CD4-positive, alpha-beta T cell treated with Interleukin-6 at 100 ng/mL for 8 hours (primary cell): ENCODE measurements around the gene PCCB.
"Not testable (repeated sequence)": the region's sequence is repeated elsewhere in the genome, so short reads cannot be mapped to it uniquely, and the experiment has no call there.

Experiments used
- DNase-seq: peaks from one replicate; pipeline ENCODE4 v3.0.0-alpha.2; 2020; ENCODE audit warnings: mixed read lengths, low spot score

PCCB gene

DNA sequence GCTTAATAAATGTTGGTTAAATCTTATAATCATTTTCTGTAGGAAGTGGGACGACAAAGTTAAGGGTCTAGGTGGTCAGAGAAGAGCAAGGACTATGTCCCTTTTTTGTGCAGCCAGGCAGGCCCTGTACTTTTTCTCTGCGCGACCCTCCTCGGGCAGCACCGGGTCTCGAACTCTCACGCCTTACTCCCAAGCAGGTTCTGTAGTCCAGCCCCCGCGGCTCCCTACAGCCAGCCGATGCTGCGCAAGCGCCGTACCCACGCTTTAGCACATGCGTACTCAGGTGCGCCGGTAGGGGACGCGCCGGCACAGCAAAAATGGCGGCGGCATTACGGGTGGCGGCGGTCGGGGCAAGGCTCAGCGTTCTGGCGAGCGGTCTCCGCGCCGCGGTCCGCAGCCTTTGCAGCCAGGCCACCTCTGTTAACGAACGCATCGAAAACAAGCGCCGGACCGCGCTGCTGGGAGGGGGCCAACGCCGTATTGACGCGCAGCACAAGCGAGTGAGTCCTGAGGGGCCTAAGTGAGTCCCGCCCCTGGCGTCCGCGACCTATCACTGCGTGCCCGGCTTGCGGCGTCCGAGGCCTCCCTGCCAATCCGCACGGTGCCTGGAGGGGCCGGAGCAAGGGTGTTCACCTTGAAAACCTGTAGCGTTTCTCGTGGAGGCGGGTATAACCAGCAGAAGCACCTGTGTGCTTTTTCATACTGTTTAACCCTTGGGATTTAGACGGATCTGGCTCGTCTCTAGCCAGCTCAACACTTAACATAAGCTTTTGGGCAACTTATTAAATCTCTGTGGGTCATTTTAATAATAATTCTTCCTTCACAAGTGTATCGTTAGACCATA, at the start of gene PCCB:
PCCB (plus strand) TSS at position 282 of the 844 bp plus-strand sequence; CDS start at position 318, 36 bp downstream.
- DNase-seq: peak; percentile 94

- no peak for DNase-seq
Measured at GRCh38 chr3:136207489-136208115, 42.5 kb upstream of the PCCB start.

GRCh38 chr3:136209921-136210320, 40.2 kb upstream of the PCCB start:
- DNase-seq: no peak

DNA sequence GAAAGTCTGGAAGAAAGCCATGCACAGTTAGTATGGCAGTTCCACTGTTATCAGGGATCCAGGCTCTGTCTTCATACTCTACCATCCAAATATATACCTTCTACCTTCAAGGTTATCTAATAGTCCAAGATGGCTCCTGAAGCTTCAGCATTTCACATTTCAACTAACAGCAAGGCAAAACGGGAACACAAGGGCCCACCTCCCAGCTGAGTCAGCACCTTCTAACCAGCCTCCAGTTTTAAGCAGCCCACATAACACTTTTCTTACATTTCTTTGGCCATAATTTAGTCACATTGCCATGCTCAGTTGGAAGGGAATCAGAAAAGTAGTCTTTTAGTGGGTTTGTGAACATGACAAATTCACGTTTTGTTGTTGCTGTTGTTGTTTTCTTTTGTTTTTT, 38.6 kb upstream of the PCCB start:
- no peak for DNase-seq

- not testable (repeated sequence) for DNase-seq
Measured at GRCh38 chr3:136222746-136223145, 27.4 kb upstream of the PCCB start.

DNA sequence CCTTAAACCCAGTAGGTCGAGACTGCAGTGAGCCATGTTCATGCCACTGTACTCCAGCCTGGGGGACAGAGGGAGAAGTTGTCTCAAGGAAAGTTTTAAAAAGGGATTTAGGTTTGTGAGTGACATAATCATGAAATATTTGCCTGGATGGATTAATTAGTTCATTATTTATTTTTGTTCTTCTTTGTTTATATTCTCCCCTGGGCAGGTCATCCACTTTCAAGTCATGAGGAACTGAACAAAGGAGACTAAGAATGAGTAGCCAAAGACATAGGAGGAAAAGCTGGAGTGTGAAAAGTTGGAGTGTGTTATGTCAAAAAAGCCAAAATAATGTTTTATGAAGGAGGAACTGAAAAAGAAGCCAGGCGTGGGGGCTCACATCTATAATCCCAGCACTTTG, 17.7 kb upstream of the PCCB start:
- no peak for DNase-seq

DNA sequence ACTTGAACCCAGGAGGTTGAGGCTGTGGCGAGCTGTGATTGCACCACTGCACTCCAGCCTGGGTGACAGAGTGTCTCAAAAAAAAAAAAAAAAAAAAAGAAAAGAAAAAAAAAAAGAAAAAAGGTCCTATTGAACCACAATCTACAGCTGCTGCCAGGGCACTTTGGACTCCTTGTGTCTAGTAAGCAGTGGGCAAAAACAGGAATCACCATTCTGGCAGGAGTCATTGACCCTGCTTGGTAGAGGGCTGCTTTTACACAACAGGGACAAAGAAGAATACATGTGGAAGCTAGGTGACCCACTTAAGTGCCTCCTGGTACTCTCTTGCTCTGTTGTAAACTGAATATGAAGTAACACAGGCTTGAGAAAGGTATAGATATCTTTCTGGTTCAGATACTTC, 14.6 kb upstream of the PCCB start:
- no peak for DNase-seq

DNA sequence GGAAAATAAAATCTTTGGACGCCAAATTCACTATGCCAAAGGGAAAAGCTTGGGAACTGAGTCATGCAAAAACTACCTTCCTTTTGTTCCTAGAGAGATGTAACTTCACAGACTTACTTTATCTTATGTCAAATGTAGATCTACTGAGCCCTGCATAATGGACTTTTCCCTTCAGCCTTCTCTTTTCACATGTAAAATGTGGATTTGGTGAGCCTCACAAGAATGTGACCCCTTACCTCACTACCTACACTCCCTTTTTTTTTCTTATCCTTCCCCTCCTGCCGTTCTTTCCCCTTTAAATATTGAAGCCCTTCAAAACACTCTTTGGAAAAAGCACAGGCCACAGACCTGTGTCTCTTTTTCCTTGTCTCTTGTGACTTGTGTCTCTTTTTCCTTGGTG, 14.0 kb upstream of the PCCB start:
- DNase-seq: no peak

DNA sequence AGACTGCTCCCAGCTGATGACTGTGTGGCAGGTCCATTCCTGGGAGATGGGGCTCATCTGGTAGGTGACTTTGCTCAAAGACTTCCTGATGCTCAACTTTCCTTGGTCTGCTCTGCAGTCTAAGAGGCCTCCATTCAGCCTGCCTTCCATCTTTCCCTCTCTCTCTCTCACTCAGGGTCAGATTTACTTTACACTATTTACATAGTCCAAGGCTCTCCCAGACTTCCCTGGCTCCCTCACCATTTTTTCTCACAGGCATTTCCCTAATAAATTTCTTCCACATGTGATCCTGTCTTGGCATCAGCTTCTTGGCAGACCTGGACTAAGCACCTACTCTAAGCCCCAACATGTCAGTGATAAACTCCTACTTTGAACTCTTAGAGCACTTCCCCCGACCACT, 13.0 kb upstream of the PCCB start:
- no peak for DNase-seq

DNA sequence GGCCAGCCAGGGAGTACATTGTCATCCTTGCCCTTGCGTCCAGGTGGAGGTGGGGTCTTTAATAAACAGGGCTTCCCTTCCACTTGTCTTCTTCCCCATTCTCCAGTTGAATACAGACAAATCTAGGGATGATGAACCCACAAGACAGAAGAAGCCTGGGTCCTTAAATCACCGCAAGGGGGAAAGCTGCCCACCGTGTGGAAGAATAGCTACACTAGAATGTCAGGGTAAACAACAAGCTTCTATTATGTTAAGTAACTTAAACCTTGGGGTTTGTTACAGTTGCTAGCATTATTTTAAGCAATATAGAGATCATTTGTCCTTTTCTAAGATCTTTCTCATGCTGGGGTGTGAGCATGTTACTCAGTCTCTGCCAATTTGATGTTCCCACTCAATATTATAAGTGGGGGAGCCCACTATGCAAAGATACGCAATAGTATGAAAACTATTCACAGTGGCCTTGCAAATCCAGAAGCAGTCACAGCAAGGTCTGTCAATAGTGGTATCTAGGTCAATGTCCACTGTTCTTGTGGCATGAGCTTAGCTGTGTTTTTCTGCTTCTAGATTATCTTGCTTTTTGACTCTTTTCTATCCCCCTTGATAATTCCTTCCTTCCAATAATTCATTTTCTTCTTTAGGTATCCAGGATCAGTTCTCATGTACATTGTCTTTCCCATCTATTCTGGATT, 12.0 kb upstream of the PCCB start:
- DNase-seq: no peak

DNA sequence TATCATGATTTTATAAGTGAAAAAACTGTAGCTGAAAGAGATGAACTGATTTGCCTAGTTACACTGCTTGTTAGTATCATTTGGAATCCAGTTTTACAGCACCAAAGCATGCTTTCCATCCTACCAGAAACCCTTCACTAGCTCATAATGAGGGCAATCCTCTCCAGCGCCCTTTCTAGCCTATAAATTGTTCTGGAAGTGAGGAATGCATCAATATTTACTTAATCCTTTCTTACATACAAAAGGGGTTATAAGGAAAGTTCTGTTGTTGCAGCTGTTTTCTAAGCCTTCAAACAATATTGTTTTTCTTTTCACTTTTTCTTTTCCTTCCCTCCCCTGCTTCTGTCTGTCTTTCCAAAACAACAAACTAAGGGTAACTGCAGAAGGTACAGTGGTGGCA, 11.0 kb upstream of the PCCB start:
- DNase-seq: no peak

DNA sequence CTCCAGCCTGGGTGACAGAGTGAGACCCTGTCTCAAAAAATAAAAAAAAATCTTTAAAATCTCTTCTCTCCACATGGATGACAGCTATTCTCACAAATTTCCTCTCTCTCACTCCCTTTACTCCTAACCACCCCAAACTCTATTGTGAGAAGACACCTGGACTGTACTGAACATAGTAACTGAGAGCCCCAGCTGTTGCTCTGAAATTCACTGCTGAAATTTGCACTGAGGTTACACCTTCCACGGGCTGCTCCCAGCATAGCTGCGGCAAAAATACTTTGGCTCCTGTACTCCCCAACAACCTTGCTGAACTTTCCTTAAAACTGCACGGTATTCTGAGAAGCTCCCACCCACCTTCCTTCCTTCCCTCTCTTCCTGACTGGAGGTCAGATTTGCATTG, 4.4 kb upstream of the PCCB start:
- DNase-seq: no peak

DNA sequence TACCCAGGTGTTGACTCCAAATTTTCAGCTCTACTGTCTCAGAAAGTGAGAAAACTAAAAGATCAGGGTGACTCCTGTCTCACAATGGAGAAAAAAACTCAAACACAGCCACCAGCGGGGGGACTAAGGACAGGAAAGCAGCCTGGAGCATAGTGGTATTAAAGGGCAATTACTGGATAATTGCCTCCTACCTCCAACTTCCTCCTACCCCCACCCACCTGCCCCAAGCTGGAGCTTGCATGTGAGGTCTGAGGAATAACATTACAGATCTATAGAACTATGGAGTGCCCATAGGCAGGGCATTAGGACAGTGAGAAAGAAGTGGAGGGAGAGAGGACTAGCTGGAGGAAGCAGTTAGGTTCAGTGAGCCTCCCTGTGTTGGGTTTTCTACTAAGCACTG, 2.7 kb upstream of the PCCB start:
- no peak for DNase-seq

DNA sequence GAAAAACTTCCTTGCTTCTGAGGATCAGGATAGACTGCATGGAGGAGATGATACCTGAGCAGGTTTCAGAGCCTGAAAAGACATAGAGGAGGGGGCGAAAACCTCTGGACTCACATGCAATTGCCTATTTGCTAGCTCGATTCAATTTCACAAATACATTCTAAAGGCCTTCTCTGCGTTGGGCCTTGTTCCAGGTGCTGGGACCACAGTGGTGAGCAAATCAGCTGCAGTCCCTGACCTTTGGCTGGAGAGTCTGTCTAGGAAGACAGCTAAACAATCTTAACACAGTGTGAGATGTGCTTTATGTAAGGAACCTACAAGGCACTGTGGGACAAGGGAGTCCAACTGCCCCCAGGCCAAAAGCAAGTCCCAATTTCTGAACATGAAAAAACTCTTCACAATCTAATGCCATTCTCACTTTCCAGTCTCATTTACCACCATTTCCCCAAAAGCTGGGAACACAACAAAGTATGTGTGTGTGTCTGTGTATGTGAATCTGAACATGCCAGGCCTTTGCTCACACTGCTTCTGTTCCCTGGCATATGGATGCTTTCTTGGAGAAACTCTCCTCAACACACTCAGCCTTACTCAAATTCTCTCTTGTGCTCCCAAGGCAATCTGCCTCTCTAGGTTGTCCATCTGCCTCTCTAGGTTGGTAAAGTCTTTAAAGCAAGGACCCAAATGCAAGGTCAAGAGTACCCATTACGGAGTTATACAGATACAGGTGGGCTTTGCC, 2.1 kb upstream of the PCCB start:
- no peak for DNase-seq

DNA sequence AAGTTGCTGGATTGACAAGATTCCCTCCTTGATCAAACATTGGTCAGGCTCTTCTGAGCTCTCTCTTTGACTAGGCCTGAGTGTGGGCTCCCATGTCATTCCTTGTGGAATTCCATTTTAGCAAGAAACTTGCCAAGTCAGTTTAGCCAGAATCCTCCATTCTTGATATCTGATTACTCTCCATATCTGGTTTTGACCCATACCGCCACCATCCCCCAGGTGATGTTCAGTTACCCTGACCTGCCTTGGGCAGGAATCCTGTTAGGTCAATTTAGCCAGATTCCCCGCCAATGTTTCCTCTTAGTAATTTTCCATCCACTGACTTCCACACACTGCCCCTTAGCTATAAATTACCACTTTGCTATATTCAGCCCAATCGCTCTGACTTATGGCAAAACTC, 1.0 kb upstream of the PCCB start:
- no peak for DNase-seq

- DNase-seq: no peak
Measured at GRCh38 chr3:136249593-136249992, 547 bp upstream of the PCCB start.

- DNase-seq: peak; percentile 4
Measured at GRCh38 chr3:136250903-136251460, 842 bp downstream of the PCCB start.

GRCh38 chr3:136251511-136251910, 1.4 kb downstream of the PCCB start:
- no peak for DNase-seq

- DNase-seq: no peak
Measured at GRCh38 chr3:136255672-136256406, 5.7 kb downstream of the PCCB start.

- no peak for DNase-seq
Measured at GRCh38 chr3:136258199-136258598, 8.1 kb downstream of the PCCB start.

DNA sequence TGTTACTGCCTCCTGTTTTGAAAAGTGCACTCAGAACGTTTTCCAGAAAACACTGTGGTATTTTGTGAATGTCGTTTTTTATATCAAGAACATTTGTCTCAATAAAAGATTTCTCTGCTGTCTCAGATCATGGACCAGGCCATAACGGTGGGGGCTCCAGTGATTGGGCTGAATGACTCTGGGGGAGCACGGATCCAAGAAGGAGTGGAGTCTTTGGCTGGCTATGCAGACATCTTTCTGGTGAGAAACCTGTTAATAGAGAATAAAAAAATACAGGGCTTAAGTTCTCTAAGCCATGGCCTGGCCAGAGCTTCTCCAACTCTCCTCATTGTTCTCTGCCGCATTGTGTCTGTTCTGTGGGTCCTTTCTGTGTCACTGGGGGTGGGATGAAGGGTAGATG, 11.7 kb downstream of the PCCB start:
- no peak for DNase-seq
